SK-N-SH treated with all-trans-retinoic acid at 6 μM for 48 hours (cell line): ENCODE measurements around the gene TMEM212.

ENCODE experiments used
- ARNTL ChIP-seq: fragments of 450-650 bp; formaldehyde crosslinking; IDR thresholded peaks from 2 replicates; pipeline ENCODE4 v1.5.0; 2020; ENCODE audit warnings: low read depth, mild to moderate bottlenecking, moderate library complexity, borderline replicate concordance
- CREB5 ChIP-seq: fragments of 250-450 bp; sonication (Bioruptor Pico); IDR thresholded peaks from 2 replicates; pipeline ENCODE4 v1.5.1; 2020; ENCODE audit warnings: low read depth, mild to moderate bottlenecking, moderate library complexity
- CSRNP3 ChIP-seq: fragments of 250-450 bp; sonication (Bioruptor Pico); IDR thresholded peaks from 2 replicates; pipeline ENCODE4 v1.5.1; 2021; ENCODE audit warnings: mild to moderate bottlenecking, moderate library complexity
- ESRRG ChIP-seq: fragments of 250-450 bp; sonication (Bioruptor Pico); IDR thresholded peaks from 2 replicates; pipeline ENCODE4 v1.6.1; 2021; ENCODE audit warnings: mild to moderate bottlenecking
- ISL1 ChIP-seq: fragments of 250-450 bp; sonication (Bioruptor Pico); IDR thresholded peaks from 2 replicates; pipeline ENCODE4 v2.1.2; 2022; ENCODE audit warnings: mild to moderate bottlenecking, moderate library complexity
- PATZ1 ChIP-seq: fragments of 250-450 bp; sonication (Bioruptor Pico); IDR thresholded peaks from 2 replicates; pipeline ENCODE4 v1.8.0; 2020; ENCODE audit warnings: mild to moderate bottlenecking, moderate library complexity, borderline replicate concordance
- POU6F1 ChIP-seq: fragments of 250-450 bp; sonication (Bioruptor Pico); IDR thresholded peaks from 2 replicates; pipeline ENCODE4 v1.8.0; 2021; ENCODE audit warnings: low read depth, mild to moderate bottlenecking, moderate library complexity, borderline replicate concordance
- PPARA ChIP-seq: fragments of 250-450 bp; sonication (Bioruptor Pico); IDR thresholded peaks from 2 replicates; pipeline ENCODE4 v1.5.0; 2020; ENCODE audit warnings: mild to moderate bottlenecking, borderline replicate concordance
- SNAI2 ChIP-seq: fragments of 250-450 bp; sonication (Bioruptor Pico); IDR thresholded peaks from 2 replicates; pipeline ENCODE4 v1.5.0; 2020; ENCODE audit warnings: mild to moderate bottlenecking, moderate library complexity
- TOX ChIP-seq: fragments of 250-450 bp; sonication (Bioruptor Pico); IDR thresholded peaks from 2 replicates; pipeline ENCODE4 v1.8.0; 2021; ENCODE audit warnings: mild to moderate bottlenecking, moderate library complexity, borderline replicate concordance
- ZC3H10 ChIP-seq: fragments of 250-450 bp; sonication (Bioruptor Pico); IDR thresholded peaks from 2 replicates; pipeline ENCODE4 v1.5.1; 2021; ENCODE audit warnings: mild to moderate bottlenecking, moderate library complexity
- ZFP3 ChIP-seq: fragments of 250-450 bp; sonication (Bioruptor Pico); IDR thresholded peaks from 2 replicates; pipeline ENCODE4 v1.5.0; 2020; ENCODE audit warnings: mild to moderate bottlenecking, moderate library complexity
- ZFP30 ChIP-seq: fragments of 450-650 bp; formaldehyde crosslinking; IDR thresholded peaks from 2 replicates; pipeline ENCODE4 v1.5.0; 2022; ENCODE audit warnings: mild to moderate bottlenecking, moderate library complexity

- TF ChIP-seq ZFP30 (CRISPR knock-in tag), result no peak
- no peak for TF ChIP-seq ESRRG
- TF ChIP-seq ZFP3, result no peak
- no peak for TF ChIP-seq POU6F1
- no peak for TF ChIP-seq CSRNP3 (CRISPR knock-in tag)
- no peak for TF ChIP-seq TOX (CRISPR knock-in tag)
- TF ChIP-seq PATZ1 (CRISPR knock-in tag), result no peak
- TF ChIP-seq ARNTL, result no peak
- no peak for TF ChIP-seq CREB5 (CRISPR knock-in tag)
- TF ChIP-seq PPARA, result no peak
- no peak for TF ChIP-seq ZC3H10 (CRISPR knock-in tag)
- no peak for TF ChIP-seq ISL1 (CRISPR knock-in tag)
- no peak for TF ChIP-seq SNAI2 (CRISPR knock-in tag)
Observed at GRCh38 chr3:171807129-171807675, 35.9 kb upstream of the TMEM212 start.
